ENCODE measurements around the gene TMEM131.
"Not testable (repeated sequence)": the region's sequence is repeated elsewhere in the genome, so short reads cannot be mapped to it uniquely, and the experiment has no call there.

DNA sequence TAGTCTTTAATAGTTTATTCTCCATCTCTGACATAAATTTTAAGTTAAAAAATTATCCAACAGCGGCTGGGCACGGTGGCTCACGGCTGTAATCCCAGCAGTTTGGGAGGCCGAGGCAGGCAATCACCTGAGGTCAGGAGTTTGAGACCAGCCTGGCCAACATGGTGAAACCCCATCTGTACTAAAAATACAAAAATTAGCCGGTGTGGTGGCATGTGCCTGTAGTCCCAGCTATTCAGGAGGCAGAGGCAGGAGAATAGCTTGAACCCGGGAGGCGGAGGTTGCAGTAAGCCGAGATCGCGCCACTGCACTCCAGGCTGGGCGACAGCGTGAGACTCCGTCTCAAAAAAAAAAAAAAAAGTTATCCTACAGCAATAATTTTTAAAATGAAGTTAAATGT lies 39.0 kb downstream of the TMEM131 start:
- TF ChIP-seq, protein P1, sequence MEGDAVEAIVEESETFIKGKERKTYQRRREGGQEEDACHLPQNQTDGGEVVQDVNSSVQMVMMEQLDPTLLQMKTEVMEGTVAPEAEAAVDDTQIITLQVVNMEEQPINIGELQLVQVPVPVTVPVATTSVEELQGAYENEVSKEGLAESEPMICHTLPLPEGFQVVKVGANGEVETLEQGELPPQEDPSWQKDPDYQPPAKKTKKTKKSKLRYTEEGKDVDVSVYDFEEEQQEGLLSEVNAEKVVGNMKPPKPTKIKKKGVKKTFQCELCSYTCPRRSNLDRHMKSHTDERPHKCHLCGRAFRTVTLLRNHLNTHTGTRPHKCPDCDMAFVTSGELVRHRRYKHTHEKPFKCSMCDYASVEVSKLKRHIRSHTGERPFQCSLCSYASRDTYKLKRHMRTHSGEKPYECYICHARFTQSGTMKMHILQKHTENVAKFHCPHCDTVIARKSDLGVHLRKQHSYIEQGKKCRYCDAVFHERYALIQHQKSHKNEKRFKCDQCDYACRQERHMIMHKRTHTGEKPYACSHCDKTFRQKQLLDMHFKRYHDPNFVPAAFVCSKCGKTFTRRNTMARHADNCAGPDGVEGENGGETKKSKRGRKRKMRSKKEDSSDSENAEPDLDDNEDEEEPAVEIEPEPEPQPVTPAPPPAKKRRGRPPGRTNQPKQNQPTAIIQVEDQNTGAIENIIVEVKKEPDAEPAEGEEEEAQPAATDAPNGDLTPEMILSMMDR (IDR thresholded peaks at IDR 0.05): not testable (repeated sequence)
- not testable (repeated sequence) for TF ChIP-seq POLR2A (IDR thresholded peaks at IDR 0.05)
